Pons (tissue), 1 donor: Measurements from ENCODE around the gene TAP1.
A peak's percentile ranks its signal among the peaks of the same experiment; 100 is the strongest.

Source experiments
- DNase-seq: peaks from one replicate; pipeline ENCODE4 v3.0.0-alpha.2; 2016; ENCODE audit warnings: low spot score

Gene TAP1

GRCh38 chr6:32860674-32861073 is 7.2 kb upstream of the TAP1 start:
- DNase-seq = no peak

GRCh38 chr6:32858194-32858593 is 4.7 kb upstream of the TAP1 start:
- no peak for DNase-seq

GRCh38 chr6:32857156-32857891 is 3.8 kb upstream of the TAP1 start:
- no peak for DNase-seq

GRCh38 chr6:32855467-32856174 is 2.1 kb upstream of the TAP1 start:
- no peak for DNase-seq

GRCh38 chr6:32854376-32855178 is 1.1 kb upstream of the TAP1 start:
- peak; percentile 80 for DNase-seq

GRCh38 chr6:32852844-32853540 is 512 bp downstream of the TAP1 start:
- peak; percentile 45 for DNase-seq

- peak; percentile 28 for DNase-seq
Measured at GRCh38 chr6:32852018-32852843, 1.3 kb downstream of the TAP1 start.

- DNase-seq = no peak
Measured at GRCh38 chr6:32851025-32851424, 2.5 kb downstream of the TAP1 start.

GRCh38 chr6:32849126-32849525 is 4.4 kb downstream of the TAP1 start:
- no peak for DNase-seq

GRCh38 chr6:32847795-32848194 is 5.7 kb downstream of the TAP1 start:
- no peak for DNase-seq

GRCh38 chr6:32847004-32847403 is 6.5 kb downstream of the TAP1 start:
- no peak for DNase-seq

- peak; percentile 46 for DNase-seq
Measured at GRCh38 chr6:32845384-32845884, 8.1 kb downstream of the TAP1 start.

GRCh38 chr6:32844839-32845383 is 8.6 kb downstream of the TAP1 start:
- no peak for DNase-seq

- peak; percentile 98 for DNase-seq
Measured at GRCh38 chr6:32843979-32844838, 9.3 kb downstream of the TAP1 start, which contains the start of gene PSMB8. TSS of gene PSMB8 (minus strand) at chr6:32844047. CDS start at chr6:32843996, 51 bp downstream.

- peak; percentile 19 for DNase-seq
Measured at GRCh38 chr6:32843331-32843978, 10.0 kb downstream of the TAP1 start.

GRCh38 chr6:32842690-32843089 is 10.8 kb downstream of the TAP1 start:
- DNase-seq = no peak

- DNase-seq = no peak
Measured at GRCh38 chr6:32842021-32842650, 11.4 kb downstream of the TAP1 start.

GRCh38 chr6:32840604-32841246 is 12.8 kb downstream of the TAP1 start:
- DNase-seq = no peak
